ENCODE measurements around the gene MOCS3. TPM values are rescaled to one million over a fixed set of nuclear protein-coding genes. Genes with fewer than 3 reads are reported as not detected.

The MOCS3 gene
- total RNA-seq, 1 experiment from 2014 or later, result 6.4 TPM

- RAD21 ChIA-PET (ENCODE audit: low non-redundant PET in 1 of 2, low total read pairs in 2 of 2, uncharacterized antibody in 2 of 2, unreplicated experiment in 2 of 2), result no interaction called here
- Histone ChIP-seq H3K4me2 (ENCODE audit: low read length) (no peak overlapping the region), H3K4me1 (ENCODE audit: control insufficient read depth in 1 of 2, insufficient read depth in 2 of 2, low read length in 2 of 2) (no peaks in the 10 kb centered on the region), H3K79me2 (ENCODE audit: insufficient read depth, low read length) (no peaks in the 10 kb centered on the region), H3K36me3 (ENCODE audit: control insufficient read depth in 1 of 2, insufficient read depth in 2 of 2, low read length in 2 of 2) (peaks cover 0 to 2% of the 10 kb centered on the region in 2 experiments; a peak in 2 of 4 replicates), H3K9me3 (ENCODE audit: control insufficient read depth in 1 of 2, insufficient read depth in 1 of 2, low read depth in 1 of 2, low read length in 2 of 2) (no peaks in the 10 kb centered on the region), H3K27me3 (ENCODE audit: insufficient read depth, low read length) (no peaks in the 10 kb centered on the region), H3K9me2 (ENCODE audit: insufficient read depth) (no peaks in the 10 kb centered on the region), H3K9ac (ENCODE audit: low read length) (no peak overlapping the region), H4K20me1 (ENCODE audit: insufficient read depth) (no peaks in the 10 kb centered on the region), H3K4me3 (replicated peaks in 1 of 2; ENCODE audit: low read depth in 1 of 2, low read length in 2 of 2) (no peak overlapping the region), H3K27ac (ENCODE audit: low read depth, low read length) (no peak overlapping the region), H2AFZ (ENCODE audit: low read depth, low read length, poor library complexity, severe bottlenecking) (no peak overlapping the region)
- no peak for ATAC-seq
- CTCF ChIA-PET, result no interaction called here
- DNase-seq (ENCODE audit: low read depth, low spot score), result no peak
- POLR2A ChIA-PET, result no interaction called here
- TF ChIP-seq ZNF274 (IDR thresholded peaks at IDR 0.05; ENCODE audit: low read depth, low read length) (no peak), EGR1 (IDR thresholded peaks at IDR 0.05; ENCODE audit: low read depth) (no peak), REST (IDR thresholded peaks at IDR 0.05; ENCODE audit: low read depth) (no peak), MAX (IDR thresholded peaks at IDR 0.05) (no peak), JUND (IDR thresholded peaks at IDR 0.05) (no peak)
- intact Hi-C loops (cut with micrococcal nuclease), result no loop called here
- BruUV-seq (replicated peaks), result no TSS peak
Observed at GRCh38 chr20:51010043-51010365, 51.4 kb downstream of the MOCS3 start.

GRCh38 chr20:51010932-51011331 lies 52.3 kb downstream of the MOCS3 start:
- Histone ChIP-seq H3K36me3 (ENCODE audit: control insufficient read depth in 1 of 2, insufficient read depth in 2 of 2, low read length in 2 of 2) (peaks cover 0 to 2% of the 10 kb centered on the region in 2 experiments; a peak in 2 of 4 replicates), H3K27me3 (ENCODE audit: insufficient read depth, low read length) (no peaks in the 10 kb centered on the region), H3K9me3 (ENCODE audit: control insufficient read depth in 1 of 2, insufficient read depth in 1 of 2, low read depth in 1 of 2, low read length in 2 of 2) (no peaks in the 10 kb centered on the region), H3K4me1 (ENCODE audit: control insufficient read depth in 1 of 2, insufficient read depth in 2 of 2, low read length in 2 of 2) (no peaks in the 10 kb centered on the region), H4K20me1 (ENCODE audit: insufficient read depth) (no peaks in the 10 kb centered on the region), H3K27ac (ENCODE audit: low read depth, low read length) (no peak overlapping the region), H3K4me3 (replicated peaks in 1 of 2; ENCODE audit: low read depth in 1 of 2, low read length in 2 of 2) (no peak overlapping the region), H3K79me2 (ENCODE audit: insufficient read depth, low read length) (no peaks in the 10 kb centered on the region), H3K9ac (ENCODE audit: low read length) (no peak overlapping the region), H2AFZ (ENCODE audit: low read depth, low read length, poor library complexity, severe bottlenecking) (no peak overlapping the region), H3K4me2 (ENCODE audit: low read length) (no peak overlapping the region), H3K9me2 (ENCODE audit: insufficient read depth) (no peaks in the 10 kb centered on the region)
- intact Hi-C loops (cut with micrococcal nuclease), result no loop called here
- POLR2A ChIA-PET, result no interaction called here
- no peak for DNase-seq (ENCODE audit: low read depth, low spot score)
- no peak for ATAC-seq
- CTCF ChIA-PET, result no interaction called here
- no TSS peak for BruUV-seq (replicated peaks)
- RAD21 ChIA-PET (ENCODE audit: low non-redundant PET in 1 of 2, low total read pairs in 2 of 2, uncharacterized antibody in 2 of 2, unreplicated experiment in 2 of 2), result no interaction called here
- TF ChIP-seq ELF1 (IDR thresholded peaks at IDR 0.05; ENCODE audit: borderline replicate concordance, low read depth) (no peak), ZFX (IDR thresholded peaks at IDR 0.05) (no peak), CEBPB (IDR thresholded peaks at IDR 0.05; ENCODE audit: low read depth) (no peak), TCF7L2 (IDR thresholded peaks at IDR 0.05; ENCODE audit: borderline replicate concordance, extremely low read depth, insufficient read depth, insufficient read length) (no peak), YY1 (IDR thresholded peaks at IDR 0.05; ENCODE audit: extremely low read depth, insufficient replicate concordance, low read depth, low read length) (no peak), CBX3 (IDR thresholded peaks at IDR 0.05; ENCODE audit: low read depth) (no peak), POLR2AphosphoS5 (IDR thresholded peaks at IDR 0.05; ENCODE audit: low read depth, low read length) (no peak), ATF3 (IDR thresholded peaks at IDR 0.05) (no peak), SP1 (IDR thresholded peaks at IDR 0.05; ENCODE audit: low read depth) (no peak), EZH2 (IDR thresholded peaks at IDR 0.05) (no peak), ZBTB33 (IDR thresholded peaks at IDR 0.05; ENCODE audit: extremely low read depth, insufficient replicate concordance, low read length) (no peak), EGR1 (IDR thresholded peaks at IDR 0.05; ENCODE audit: low read depth) (no peak), EZH2phosphoT487 (IDR thresholded peaks at IDR 0.05; ENCODE audit: borderline replicate concordance) (no peak)
